Coronary artery (tissue), 2 donors: ENCODE results near the gene ABCA13.
"Not testable (repeated sequence)": the region's sequence is repeated elsewhere in the genome, so short reads cannot be mapped to it uniquely, and the experiment has no call there.

Source experiments
- DNase-seq: peaks from one replicate; pipeline ENCODE4 v3.0.0-alpha.2; 2017; ENCODE audit warnings: low spot score
- H3K27ac ChIP-seq, 2 donors: fragments of 200-600 bp; sonication (generic); one replicate each; pipeline ENCODE4 v1.5.1; 2016 to 2019
- H3K4me3 ChIP-seq: fragments of 200-600 bp; sonication (generic); 2 replicates; pipeline ENCODE4 v1.5.1; 2016; ENCODE audit warnings: mild to moderate bottlenecking, moderate library complexity
- TF ChIP-seq, protein P1 (sequence below): fragments of 200-600 bp; sonication (generic); IDR thresholded peaks from one replicate; pipeline ENCODE4 v1.5.1; 2019; ENCODE audit warnings: antibody characterized with exemption

The ABCA13 gene

DNA sequence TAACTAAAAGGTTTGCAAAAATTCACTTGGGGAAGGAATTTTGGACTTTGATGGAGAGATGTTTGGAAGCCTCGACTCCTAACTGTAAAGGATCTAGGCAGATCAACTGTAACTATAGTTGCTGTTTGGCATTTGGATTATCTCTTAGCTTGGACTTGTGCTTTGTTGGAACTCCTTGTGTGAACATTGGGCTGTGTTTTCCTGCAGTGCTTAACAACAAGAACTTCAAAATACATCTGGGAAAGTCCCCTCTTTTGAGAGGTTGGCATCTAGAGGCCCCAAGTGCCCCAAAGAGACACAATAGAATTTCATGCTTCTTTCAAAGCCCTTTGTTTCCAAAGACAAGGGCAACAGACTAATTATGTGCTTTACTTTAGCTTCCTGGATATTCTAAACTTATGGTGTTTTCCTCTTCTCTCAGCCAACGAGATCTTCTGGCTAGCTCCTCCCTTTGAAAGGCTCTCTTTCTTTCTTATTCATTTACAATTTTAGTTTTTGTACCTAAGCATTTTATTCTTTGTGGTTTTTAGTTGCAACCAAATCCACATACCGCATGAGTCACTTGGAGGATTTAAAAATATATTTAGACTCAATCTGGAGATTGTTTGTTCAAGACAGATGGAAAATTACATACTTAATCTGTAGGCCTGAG, 11.6 kb downstream of the ABCA13 start:
- no peak overlapping the region for H3K27ac ChIP-seq
- TF ChIP-seq, protein P1, sequence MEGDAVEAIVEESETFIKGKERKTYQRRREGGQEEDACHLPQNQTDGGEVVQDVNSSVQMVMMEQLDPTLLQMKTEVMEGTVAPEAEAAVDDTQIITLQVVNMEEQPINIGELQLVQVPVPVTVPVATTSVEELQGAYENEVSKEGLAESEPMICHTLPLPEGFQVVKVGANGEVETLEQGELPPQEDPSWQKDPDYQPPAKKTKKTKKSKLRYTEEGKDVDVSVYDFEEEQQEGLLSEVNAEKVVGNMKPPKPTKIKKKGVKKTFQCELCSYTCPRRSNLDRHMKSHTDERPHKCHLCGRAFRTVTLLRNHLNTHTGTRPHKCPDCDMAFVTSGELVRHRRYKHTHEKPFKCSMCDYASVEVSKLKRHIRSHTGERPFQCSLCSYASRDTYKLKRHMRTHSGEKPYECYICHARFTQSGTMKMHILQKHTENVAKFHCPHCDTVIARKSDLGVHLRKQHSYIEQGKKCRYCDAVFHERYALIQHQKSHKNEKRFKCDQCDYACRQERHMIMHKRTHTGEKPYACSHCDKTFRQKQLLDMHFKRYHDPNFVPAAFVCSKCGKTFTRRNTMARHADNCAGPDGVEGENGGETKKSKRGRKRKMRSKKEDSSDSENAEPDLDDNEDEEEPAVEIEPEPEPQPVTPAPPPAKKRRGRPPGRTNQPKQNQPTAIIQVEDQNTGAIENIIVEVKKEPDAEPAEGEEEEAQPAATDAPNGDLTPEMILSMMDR: no peak
- no peak for DNase-seq
- no peak overlapping the region for H3K4me3 ChIP-seq

DNA sequence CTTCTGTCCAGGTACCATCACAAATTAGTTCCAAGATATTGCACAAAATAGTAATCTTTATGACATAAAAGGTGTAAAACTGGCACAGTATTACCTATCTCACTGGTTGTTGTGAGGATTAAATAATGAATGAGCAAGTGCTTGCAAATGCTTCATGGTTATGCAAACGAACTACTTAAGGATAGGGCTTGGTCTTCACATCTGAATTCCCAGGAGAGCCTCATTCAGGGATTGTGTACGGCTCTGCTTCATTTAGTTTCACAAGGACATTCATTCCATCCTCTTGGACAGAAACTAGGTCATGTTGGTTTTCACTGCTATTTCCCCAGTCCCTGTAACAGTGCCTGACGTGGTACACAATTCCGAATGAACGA, 12.1 kb downstream of the ABCA13 start:
- no peak for DNase-seq
- Histone ChIP-seq H3K27ac (no peak overlapping the region), H3K4me3 (no peak overlapping the region)
- TF ChIP-seq, protein P1: no peak

DNA sequence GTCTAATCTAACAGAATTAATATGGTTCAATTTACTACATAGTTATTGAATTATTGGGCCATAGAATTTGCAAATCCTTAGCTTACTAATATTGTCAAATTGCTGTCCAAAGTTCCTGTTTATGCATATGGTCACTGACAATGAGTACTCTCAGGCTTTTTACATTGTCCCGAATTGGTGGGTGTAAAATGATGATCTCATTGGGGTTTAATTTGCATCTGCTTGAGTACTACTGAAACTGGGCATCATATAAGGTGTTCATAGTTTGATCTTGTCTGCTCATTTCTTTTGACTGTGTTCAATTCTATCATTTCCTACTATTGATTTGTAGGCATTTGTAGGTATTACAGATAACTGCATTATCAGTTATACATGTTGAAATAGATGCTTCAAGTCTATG, 12.7 kb downstream of the ABCA13 start:
- TF ChIP-seq, protein P1: no peak
- no peak for DNase-seq
- no peak overlapping the region for H3K27ac ChIP-seq
- no peak overlapping the region for H3K4me3 ChIP-seq

DNA sequence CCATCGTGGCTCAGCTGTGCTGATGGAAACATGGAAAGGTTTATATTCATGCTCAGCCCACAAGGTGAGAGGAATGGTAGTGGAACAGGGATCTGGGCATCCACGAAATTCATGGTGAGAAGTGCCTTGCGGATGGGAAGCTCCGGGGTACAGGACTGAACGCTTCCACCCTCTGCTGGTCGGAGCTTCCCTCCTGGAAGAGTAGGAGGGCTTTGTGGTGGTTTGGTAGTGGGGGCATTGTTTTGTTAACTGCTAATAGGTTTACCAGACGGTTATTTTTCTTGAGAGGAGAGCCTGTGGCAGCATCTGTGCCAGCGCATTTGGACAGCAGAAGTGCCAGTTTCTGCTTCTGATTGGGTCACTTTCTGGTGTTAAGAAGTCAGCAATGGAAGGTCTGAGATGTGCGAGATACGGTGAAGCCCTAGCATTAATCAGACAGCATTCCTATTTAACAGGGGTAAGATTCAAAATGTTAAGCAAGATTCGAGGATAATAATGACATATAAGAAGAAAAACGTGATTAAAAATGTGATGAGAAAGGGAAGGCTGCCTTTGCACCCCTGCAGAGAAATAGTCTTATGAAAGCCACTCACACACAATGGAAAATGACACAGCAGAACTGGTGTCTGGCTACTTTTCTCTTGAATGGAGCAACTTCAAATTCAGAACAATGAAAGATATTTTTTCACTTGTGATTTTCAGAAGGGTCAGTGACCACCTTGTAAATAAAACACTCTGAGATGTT, 17.7 kb downstream of the ABCA13 start:
- Histone ChIP-seq H3K27ac (no peak overlapping the region), H3K4me3 (no peak overlapping the region)
- TF ChIP-seq, protein P1: no peak
- DNase-seq: no peak

DNA sequence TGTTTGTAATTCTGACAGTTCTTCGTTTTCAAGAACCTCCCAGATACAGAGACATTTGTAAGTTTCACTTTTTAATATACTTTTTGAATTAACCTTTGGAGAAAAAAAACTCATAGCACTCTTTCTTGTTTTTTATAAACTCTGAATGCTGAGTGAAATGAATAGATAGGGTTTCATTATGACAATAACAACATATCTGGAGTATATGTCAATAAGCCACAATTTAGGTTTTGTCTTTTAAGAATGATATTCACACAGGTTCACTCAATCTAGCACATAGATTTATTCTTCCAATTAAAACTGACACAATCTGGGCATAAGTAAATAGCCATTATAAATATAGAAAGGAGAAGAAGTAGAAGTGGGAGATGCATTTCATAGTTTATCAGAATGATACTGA, 21.7 kb downstream of the ABCA13 start:
- TF ChIP-seq, protein P1: no peak
- DNase-seq: no peak
- Histone ChIP-seq H3K27ac (no peak overlapping the region), H3K4me3 (no peak overlapping the region)

DNA sequence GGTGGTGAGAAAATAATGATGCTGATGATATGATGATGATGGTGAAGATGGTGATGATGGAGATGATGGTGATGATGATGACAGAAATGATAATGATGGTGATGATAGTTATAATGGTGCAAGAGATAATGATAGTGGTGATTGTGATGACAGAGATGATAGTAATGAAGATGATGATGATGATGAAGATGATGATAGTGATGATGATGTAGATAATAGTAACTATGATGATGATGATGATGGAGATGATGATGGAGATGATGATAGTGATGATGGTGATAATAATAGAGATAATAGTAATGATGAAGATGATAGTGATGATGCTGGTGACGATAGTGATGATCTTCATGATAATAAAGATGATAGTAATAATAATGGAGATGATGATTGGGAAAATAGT, 22.2 kb downstream of the ABCA13 start:
- TF ChIP-seq, protein P1: no peak

DNA sequence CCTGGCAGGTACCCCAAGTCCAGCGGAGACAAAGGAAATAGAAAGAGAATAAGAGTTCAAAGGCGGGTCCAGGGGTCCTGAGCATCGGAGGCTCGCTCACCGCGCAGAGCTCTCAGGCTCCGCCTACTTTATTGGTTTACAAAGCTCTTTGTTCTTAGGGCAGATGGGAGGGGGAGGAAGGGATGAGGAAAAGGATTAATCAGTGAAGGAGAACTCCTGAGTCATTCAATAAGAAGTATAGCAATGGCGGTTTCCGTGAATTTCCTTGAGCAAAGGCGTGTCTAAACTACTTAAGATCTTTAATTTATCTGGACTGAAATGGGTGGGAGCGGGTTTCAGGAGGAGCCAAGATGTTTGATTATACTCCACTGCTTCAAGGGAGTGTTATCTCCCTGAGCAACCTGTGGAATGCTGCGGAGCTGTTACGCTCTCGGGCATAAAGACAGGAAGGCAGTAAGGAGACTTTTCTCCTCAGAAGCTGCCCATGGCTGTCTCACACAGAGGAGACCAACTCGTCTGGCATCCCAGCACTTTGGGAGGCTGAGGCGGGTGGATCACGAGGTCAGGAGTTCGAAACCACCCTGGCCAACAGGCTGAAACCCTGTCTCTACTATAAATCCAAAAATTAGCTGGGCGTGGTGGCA, 29.8 kb downstream of the ABCA13 start:
- DNase-seq, H3K4me3 ChIP-seq, H3K27ac ChIP-seq: not testable (repeated sequence)

More for the DNA sequence above, 22.2 kb downstream of the ABCA13 start:
- no peak overlapping the region for H3K4me3 ChIP-seq
- no peak for DNase-seq
- H3K27ac ChIP-seq: no peak overlapping the region

DNA sequence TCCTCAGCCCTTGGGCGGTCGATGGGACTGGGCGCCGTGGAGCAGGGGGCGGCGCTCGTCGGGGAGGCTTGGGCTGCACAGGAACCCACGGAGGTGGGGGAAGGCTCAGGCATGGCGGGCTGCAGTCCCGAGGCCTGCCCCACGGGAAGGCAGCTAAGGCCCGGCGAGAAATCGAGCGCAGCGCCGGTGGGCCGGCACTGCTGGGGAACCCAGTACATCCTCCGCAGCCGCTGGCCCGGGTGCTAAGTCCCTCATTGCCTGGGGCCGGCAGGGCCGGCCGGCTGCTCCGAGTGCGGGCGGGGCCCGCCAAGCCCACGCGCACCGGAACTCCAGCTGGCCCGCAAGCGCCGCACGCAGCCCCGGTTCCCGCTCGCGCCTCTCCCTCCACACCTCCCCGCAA, 31.7 kb downstream of the ABCA13 start:
- not testable (repeated sequence) for DNase-seq, H3K27ac ChIP-seq, H3K4me3 ChIP-seq
